Measurements from ENCODE around the gene DUS1L.

Gene DUS1L

GRCh38 chr17:82081546-82081945 lies 15.9 kb upstream of the DUS1L start:
- Histone ChIP-seq H3K27ac (ENCODE audit: low read length) (no peak overlapping the region), H3K9me3 (replicated peaks; ENCODE audit: insufficient read depth, low read length) (no peaks in the 10 kb centered on the region), H3K27me3 (replicated peaks; ENCODE audit: insufficient read depth, low read length) (no peaks in the 10 kb centered on the region), H4K20me1 (ENCODE audit: insufficient read depth, low read length) (no peaks in the 10 kb centered on the region), H2AFZ (ENCODE audit: low read length) (no peak overlapping the region), H3K9ac (ENCODE audit: low read length) (no peak overlapping the region), H3K79me2 (ENCODE audit: low read length) (no peaks in the 10 kb centered on the region), H3K4me1 (ENCODE audit: low read length) (no peaks in the 10 kb centered on the region), H3K9me2 (replicated peaks; ENCODE audit: insufficient read depth, low read length) (no peaks in the 10 kb centered on the region), H3K36me3 (replicated peaks; ENCODE audit: insufficient read depth, low read length) (peaks cover 13% of the 10 kb centered on the region), H3F3A (ENCODE audit: insufficient read depth, low read length) (peaks cover 3% of the 10 kb centered on the region; the same call in 1 of the 2 replicates), H3K4me2 (ENCODE audit: low read depth, low read length) (no peak overlapping the region), H3K4me3 (ENCODE audit: low read length) (no peak overlapping the region)
- DNase-seq: no peak
- TF ChIP-seq EZH2 (optimal IDR thresholded peaks at IDR 0.05; ENCODE audit: low read depth, low read length) (no peak), EZH2phosphoT487 (IDR thresholded peaks at IDR 0.05; ENCODE audit: low read length) (no peak)
- TF ChIP-seq, protein P1, sequence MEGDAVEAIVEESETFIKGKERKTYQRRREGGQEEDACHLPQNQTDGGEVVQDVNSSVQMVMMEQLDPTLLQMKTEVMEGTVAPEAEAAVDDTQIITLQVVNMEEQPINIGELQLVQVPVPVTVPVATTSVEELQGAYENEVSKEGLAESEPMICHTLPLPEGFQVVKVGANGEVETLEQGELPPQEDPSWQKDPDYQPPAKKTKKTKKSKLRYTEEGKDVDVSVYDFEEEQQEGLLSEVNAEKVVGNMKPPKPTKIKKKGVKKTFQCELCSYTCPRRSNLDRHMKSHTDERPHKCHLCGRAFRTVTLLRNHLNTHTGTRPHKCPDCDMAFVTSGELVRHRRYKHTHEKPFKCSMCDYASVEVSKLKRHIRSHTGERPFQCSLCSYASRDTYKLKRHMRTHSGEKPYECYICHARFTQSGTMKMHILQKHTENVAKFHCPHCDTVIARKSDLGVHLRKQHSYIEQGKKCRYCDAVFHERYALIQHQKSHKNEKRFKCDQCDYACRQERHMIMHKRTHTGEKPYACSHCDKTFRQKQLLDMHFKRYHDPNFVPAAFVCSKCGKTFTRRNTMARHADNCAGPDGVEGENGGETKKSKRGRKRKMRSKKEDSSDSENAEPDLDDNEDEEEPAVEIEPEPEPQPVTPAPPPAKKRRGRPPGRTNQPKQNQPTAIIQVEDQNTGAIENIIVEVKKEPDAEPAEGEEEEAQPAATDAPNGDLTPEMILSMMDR (IDR thresholded peaks at IDR 0.05; ENCODE audit: low read length): no peak

DNA sequence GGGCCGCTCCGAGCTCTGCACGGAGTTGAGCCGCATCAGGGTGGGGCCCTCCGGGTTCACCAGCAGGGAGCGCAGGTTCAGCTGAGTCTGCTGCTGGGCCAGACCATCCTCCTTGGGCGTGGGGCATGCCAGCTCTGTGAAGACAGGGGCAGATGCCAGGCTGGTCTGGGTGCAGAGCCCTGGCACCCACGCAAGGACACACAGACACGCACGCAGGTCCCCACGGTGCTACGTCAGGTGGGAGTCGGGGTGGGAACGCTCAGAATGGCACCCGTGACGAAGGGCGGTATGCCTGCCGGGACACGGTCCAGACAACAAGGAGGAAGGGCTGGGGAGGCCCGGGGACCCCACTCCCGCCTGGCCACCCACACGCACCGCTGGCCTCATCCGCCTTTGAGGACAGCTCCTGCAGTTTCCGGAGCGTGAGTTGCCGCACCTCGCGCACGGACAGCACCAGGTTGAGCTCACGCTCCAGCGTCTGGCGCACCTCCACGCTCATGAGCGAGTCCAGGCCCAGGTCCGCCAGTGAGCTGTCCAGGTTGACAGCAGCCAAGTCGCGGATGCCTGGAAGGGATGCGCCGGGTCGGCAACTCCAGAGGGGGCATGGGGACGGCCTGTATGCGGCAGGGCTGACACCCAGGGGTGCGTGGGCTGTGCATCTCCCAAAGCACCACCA lies 15.3 kb upstream of the DUS1L start:
- no peak overlapping the region for H2AFZ ChIP-seq (ENCODE audit: low read length)
- H3K9me2 ChIP-seq (replicated peaks; ENCODE audit: insufficient read depth, low read length): no peaks in the 10 kb centered on the region
- no peaks in the 10 kb centered on the region for H3K9me3 ChIP-seq (replicated peaks; ENCODE audit: insufficient read depth, low read length)
- no peak for DNase-seq
- H3F3A ChIP-seq (ENCODE audit: insufficient read depth, low read length): peaks cover 3% of the 10 kb centered on the region; the same call in 1 of the 2 replicates
- H3K9ac ChIP-seq (ENCODE audit: low read length): no peak overlapping the region
- TF ChIP-seq, protein P1 (IDR thresholded peaks at IDR 0.05; ENCODE audit: low read length): no peak
- TF ChIP-seq EZH2 (optimal IDR thresholded peaks at IDR 0.05; ENCODE audit: low read depth, low read length) (no peak), EZH2phosphoT487 (IDR thresholded peaks at IDR 0.05; ENCODE audit: low read length) (no peak)
- no peaks in the 10 kb centered on the region for H4K20me1 ChIP-seq (ENCODE audit: insufficient read depth, low read length)
- no peaks in the 10 kb centered on the region for H3K4me1 ChIP-seq (ENCODE audit: low read length)
- no peak overlapping the region for H3K4me2 ChIP-seq (ENCODE audit: low read depth, low read length)
- H3K79me2 ChIP-seq (ENCODE audit: low read length): no peaks in the 10 kb centered on the region
- no peak overlapping the region for H3K4me3 ChIP-seq (ENCODE audit: low read length)
- H3K27ac ChIP-seq (ENCODE audit: low read length): no peak overlapping the region
- peaks cover 13% of the 10 kb centered on the region for H3K36me3 ChIP-seq (replicated peaks; ENCODE audit: insufficient read depth, low read length)
- H3K27me3 ChIP-seq (replicated peaks; ENCODE audit: insufficient read depth, low read length): no peaks in the 10 kb centered on the region

DNA sequence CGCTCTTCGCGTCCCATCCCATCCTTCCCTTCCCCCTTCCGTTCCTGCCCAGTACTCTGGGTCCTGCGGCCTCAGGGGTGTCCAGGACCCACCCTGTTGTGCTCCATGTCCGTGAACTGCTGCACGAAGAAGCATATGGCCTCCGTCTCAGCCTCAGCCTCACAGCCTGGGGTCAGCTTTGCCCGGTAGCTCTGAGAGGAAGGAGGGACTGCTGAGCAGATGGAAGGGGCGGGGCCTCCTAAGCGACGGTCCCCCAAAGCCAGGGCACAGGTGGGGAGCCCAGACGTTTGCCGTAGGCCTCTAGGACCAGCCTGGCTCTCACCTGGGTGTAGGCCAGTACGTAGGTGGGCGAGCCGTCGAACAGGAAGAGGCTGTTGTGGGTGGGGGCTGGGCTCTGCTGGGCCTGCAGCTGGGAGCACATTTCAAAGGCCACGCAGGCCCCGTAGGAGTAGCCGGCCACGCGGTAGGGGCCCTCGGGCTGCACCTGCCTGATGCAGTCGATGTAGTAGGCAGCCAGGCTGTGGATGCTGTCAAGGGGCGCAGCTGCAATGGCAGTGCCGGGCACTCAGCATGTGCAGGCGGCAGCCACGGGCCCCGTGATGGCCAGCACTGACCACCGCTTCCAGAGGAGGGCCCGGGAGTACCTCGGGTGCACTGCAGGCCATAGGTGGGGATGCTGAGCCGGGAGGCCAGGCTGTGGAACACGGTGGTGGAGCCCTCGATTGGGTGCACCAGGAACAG lies 14.6 kb upstream of the DUS1L start:
- no peaks in the 10 kb centered on the region for H3K79me2 ChIP-seq (ENCODE audit: low read length)
- no peak overlapping the region for H3K9ac ChIP-seq (ENCODE audit: low read length)
- H3K4me3 ChIP-seq (ENCODE audit: low read length): no peak overlapping the region
- no peak overlapping the region for H2AFZ ChIP-seq (ENCODE audit: low read length)
- TF ChIP-seq, protein P1 (IDR thresholded peaks at IDR 0.05; ENCODE audit: low read length): no peak
- TF ChIP-seq EZH2phosphoT487 (IDR thresholded peaks at IDR 0.05; ENCODE audit: low read length) (no peak), EZH2 (optimal IDR thresholded peaks at IDR 0.05; ENCODE audit: low read depth, low read length) (no peak)
- no peaks in the 10 kb centered on the region for H3K9me2 ChIP-seq (replicated peaks; ENCODE audit: insufficient read depth, low read length)
- H4K20me1 ChIP-seq (ENCODE audit: insufficient read depth, low read length): no peaks in the 10 kb centered on the region
- H3K36me3 ChIP-seq (replicated peaks; ENCODE audit: insufficient read depth, low read length): peaks cover 13% of the 10 kb centered on the region
- no peaks in the 10 kb centered on the region for H3K27me3 ChIP-seq (replicated peaks; ENCODE audit: insufficient read depth, low read length)
- H3F3A ChIP-seq (ENCODE audit: insufficient read depth, low read length): peaks cover 3% of the 10 kb centered on the region; the same call in 1 of the 2 replicates
- H3K27ac ChIP-seq (ENCODE audit: low read length): no peak overlapping the region
- no peaks in the 10 kb centered on the region for H3K9me3 ChIP-seq (replicated peaks; ENCODE audit: insufficient read depth, low read length)
- H3K4me2 ChIP-seq (ENCODE audit: low read depth, low read length): no peak overlapping the region
- H3K4me1 ChIP-seq (ENCODE audit: low read length): no peaks in the 10 kb centered on the region
- DNase-seq: no peak
